ENCODE results near the gene CDH4. TPM values are rescaled to one million over a fixed set of nuclear protein-coding genes. Genes with fewer than 3 reads are reported as not detected.

The CDH4 gene
- total RNA-seq, 1 donor from 2014 or later = not detected

- Mint-ChIP-seq H3K9me3 (no peaks in the 10 kb centered on the region), H3K4me3 (no peak overlapping the region), H3K27ac (no peak overlapping the region), H3K36me3 (ENCODE audit: low read depth) (no peaks in the 10 kb centered on the region), H3K27me3 (no peaks in the 10 kb centered on the region), H3K4me1 (no peaks in the 10 kb centered on the region)
- ChIA-PET POLR2A (no interaction called here), CTCF (no interaction called here)
- intact Hi-C loops (cut with micrococcal nuclease) = no loop called here
- no peak for TF ChIP-seq CTCF (IDR thresholded peaks at IDR 0.05)
- ATAC-seq (ENCODE audit: low read depth) (no peak), DNase-seq (no peak)
Observed at GRCh38 chr20:61736751-61737310, 484.8 kb downstream of the CDH4 start.

GRCh38 chr20:61737346-61737745, 485.3 kb downstream of the CDH4 start:
- POLR2A ChIA-PET = no interaction called here

GRCh38 chr20:61737812-61738443, 485.9 kb downstream of the CDH4 start:
- no peaks in the 10 kb centered on the region for H3K4me1 Mint-ChIP-seq
- H3K4me3 Mint-ChIP-seq = no peak overlapping the region
- ATAC-seq (ENCODE audit: low read depth) (no peak), DNase-seq (no peak)
- TF ChIP-seq CTCF (IDR thresholded peaks at IDR 0.05) = no peak
- H3K27ac Mint-ChIP-seq = no peak overlapping the region
- ChIA-PET CTCF (no interaction called here), POLR2A (no interaction called here)
- no peaks in the 10 kb centered on the region for H3K27me3 Mint-ChIP-seq
- intact Hi-C loops (cut with micrococcal nuclease) = no loop called here
- no peaks in the 10 kb centered on the region for H3K9me3 Mint-ChIP-seq
- H3K36me3 Mint-ChIP-seq (ENCODE audit: low read depth) = no peaks in the 10 kb centered on the region

More at GRCh38 chr20:61737346-61737745, 485.3 kb downstream of the CDH4 start:
- Mint-ChIP-seq H3K4me3 (no peak overlapping the region), H3K27me3 (no peaks in the 10 kb centered on the region), H3K9me3 (no peaks in the 10 kb centered on the region), H3K36me3 (ENCODE audit: low read depth) (no peaks in the 10 kb centered on the region), H3K4me1 (no peaks in the 10 kb centered on the region), H3K27ac (no peak overlapping the region)
- CTCF ChIA-PET = no interaction called here
- intact Hi-C loops (cut with micrococcal nuclease) = no loop called here
- TF ChIP-seq CTCF (IDR thresholded peaks at IDR 0.05) = no peak
- no peak for ATAC-seq (ENCODE audit: low read depth)
- no peak for DNase-seq

- ATAC-seq (ENCODE audit: low read depth) = no peak
- ChIA-PET POLR2A (no interaction called here), CTCF (no interaction called here)
- no peak overlapping the region for H3K4me3 Mint-ChIP-seq
- no peak for TF ChIP-seq CTCF (IDR thresholded peaks at IDR 0.05)
- intact Hi-C loops (cut with micrococcal nuclease) = no loop called here
- no peaks in the 10 kb centered on the region for H3K36me3 Mint-ChIP-seq (ENCODE audit: low read depth)
- H3K9me3 Mint-ChIP-seq = no peaks in the 10 kb centered on the region
- H3K27ac Mint-ChIP-seq = no peak overlapping the region
- H3K27me3 Mint-ChIP-seq = no peaks in the 10 kb centered on the region
- H3K4me1 Mint-ChIP-seq = no peaks in the 10 kb centered on the region
- no peak for DNase-seq
Observed at GRCh38 chr20:61738601-61739069, 486.6 kb downstream of the CDH4 start.

- Mint-ChIP-seq H3K27me3 (no peaks in the 10 kb centered on the region), H3K27ac (no peak overlapping the region)
Observed at GRCh38 chr20:61739086-61739831, 487.2 kb downstream of the CDH4 start.

More at GRCh38 chr20:61739086-61739831, 487.2 kb downstream of the CDH4 start:
- Mint-ChIP-seq H3K4me1 (no peaks in the 10 kb centered on the region), H3K36me3 (ENCODE audit: low read depth) (no peaks in the 10 kb centered on the region), H3K9me3 (no peaks in the 10 kb centered on the region), H3K4me3 (no peak overlapping the region)
- POLR2A ChIA-PET = no interaction called here
- no peak for DNase-seq
- no peak for TF ChIP-seq CTCF (IDR thresholded peaks at IDR 0.05)
- CTCF ChIA-PET = no interaction called here
- ATAC-seq (ENCODE audit: low read depth) = no peak
- intact Hi-C loops (cut with micrococcal nuclease) = no loop called here

Measured in activated B cell treated with CpG ODN at 0.5 μM for 24 hours (primary cell).